Brain pericyte (primary cell): Measurements from ENCODE around the gene NDC1.

Experiments
- DNase-seq: peaks from one replicate; pipeline ENCODE4 v3.0.0-alpha.2; 2012; ENCODE audit warnings: low read depth, low spot score

NDC1 gene

DNA sequence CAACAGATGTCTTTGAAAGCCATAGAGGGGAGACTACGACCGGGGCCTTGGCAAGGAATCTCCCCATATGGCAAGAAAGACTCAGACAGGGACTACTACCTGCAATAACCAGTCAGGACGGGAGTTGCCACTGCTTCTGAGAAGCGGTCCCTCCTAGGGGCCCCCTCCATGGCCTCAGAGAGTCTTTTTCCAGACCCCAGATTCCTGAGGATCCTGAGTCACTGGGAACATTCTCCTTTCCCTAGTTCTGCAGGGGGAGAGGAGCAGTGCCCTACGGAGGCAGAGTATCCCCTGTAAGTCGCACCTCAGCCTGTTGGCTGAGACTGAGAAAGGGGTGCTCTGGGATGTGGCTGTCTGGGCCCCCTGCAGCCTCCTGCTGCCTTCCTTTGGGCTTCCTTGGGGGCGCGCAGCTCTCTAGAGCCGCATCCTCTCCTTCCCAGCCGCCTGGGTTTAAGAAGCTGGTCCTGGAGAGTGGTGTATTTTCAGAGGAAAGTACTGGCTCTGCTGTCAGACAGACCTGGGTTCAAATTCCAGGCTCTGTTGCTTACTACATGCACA, 107.0 kb downstream of the NDC1 start:
- DNase-seq = no peak

DNA sequence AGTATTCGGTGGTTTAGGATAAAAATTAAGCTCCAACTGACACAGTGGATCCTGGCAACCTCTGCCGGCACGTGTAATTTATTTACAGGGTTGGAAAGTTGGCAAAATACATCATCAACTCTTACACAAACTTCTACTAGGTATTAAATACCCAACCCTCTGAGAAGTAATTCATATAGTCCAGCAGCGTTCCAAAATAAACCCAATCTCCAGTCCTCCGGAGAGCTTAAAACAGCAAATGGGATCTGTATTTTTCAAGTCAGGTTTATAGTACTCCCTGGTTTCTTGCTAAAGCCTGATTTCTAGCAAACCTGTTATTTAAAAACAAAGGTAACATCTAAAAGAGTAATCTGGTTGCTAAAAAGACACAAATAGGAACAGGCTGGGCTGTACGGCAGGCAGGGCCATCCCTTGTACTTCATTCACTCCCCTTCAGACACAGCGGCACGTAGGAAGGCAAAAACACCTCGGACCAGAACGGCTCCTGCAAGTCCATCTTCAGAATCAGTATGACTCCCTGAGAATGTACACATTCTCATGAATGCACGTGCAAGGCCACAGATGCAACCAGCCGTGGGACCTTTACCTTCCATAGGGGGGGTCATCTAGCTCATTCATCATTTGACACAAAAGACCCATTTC, 107.8 kb downstream of the NDC1 start:
- DNase-seq = no peak

DNA sequence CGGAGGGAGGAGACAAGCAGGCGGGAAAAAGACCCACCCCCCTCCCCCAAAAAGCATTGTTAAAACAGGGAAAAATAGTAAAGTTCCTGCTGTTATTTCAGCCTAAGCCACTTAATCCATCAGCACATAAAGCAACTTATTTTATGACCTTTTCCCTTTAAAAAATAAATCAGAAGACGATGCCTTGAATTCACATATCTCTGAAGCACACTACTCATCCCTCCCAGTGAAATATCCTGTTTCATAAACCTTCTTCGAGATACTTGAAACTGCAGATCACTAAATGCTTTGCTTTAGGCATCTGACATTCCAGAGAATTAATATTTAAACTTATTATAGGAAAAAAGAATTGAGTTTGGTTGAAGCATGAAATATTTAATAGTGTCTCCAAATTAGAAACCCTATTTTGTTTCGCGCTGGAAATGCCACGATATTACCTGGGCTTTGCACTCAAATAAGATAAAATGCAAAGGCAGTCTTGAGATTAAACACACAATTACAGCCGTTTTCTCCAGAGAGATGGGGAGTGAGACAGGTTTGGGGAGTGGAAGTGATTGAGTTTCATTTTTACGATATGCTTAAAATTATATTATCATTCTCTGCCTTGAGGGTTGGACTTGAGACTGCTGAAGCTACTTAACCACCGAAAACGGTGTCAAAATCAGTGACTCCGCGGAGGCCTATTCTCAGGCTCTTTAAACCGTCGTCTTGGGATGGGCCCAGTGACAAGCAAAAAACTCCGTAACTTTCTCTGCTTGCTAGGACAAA, 108.5 kb downstream of the NDC1 start:
- DNase-seq = no peak

- DNase-seq = no peak
Measured at GRCh38 chr1:53728702-53729455, 109.2 kb downstream of the NDC1 start.

- no peak for DNase-seq
Measured at GRCh38 chr1:53728196-53728595, 109.9 kb downstream of the NDC1 start.

DNA sequence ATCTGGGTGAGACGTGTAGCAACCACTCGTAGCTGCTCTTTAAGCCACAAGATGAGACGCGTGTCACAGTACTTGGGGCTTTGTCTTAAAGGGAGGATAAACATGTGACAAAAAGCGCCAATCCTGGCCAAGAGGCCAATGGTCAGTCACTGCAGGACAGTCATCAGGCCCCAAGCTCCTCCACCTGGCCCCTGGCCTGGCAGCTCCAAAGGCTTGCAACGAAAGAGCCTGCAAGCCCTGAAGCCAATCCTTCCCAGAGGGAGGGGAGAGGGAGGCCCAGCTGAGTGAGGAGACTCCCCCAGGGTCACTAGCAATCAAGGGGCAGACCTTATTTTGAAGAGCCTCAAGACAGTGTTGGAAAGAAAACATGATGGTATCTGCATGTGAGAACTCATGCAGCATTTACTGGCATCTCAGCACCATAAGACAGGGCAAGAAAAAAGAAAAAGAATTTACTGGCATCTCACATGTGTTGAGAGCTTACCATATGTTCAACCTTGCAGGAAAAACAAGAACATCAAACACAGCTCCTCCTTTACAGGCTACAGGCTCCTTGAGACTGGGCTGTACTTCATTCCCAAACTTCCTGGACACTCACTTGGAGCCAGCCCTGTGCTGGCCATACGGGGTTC, 110.5 kb downstream of the NDC1 start:
- no peak for DNase-seq

DNA sequence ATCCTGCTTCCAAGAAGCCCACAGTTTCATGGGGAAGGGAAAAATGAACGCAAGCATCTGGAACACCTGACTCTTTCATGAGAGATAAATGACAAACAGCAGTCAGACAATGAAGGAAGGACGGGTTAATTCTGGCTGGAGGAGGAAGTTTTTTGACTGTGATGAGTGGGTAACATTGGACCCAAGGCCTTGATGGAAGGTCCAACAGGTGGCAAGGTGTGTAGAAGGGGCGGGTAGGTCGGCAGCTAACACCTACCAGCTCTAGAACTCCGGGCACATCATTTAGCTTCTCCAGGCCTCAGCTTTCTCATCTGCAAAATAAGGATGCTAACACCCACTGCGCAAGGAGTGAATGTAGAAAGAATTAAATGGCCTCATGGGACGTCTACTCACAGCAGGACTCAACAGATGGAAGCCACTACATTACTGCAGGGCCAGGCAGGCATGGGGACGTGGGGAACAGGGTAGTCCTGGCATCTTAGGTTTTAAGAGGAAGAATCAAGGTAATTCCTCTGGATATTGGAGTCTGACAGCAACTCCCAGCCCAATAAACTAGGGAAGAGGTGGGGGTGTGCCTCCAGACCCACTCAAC, 112.0 kb downstream of the NDC1 start:
- no peak for DNase-seq

GRCh38 chr1:53725238-53725689, 112.8 kb downstream of the NDC1 start:
- no peak for DNase-seq

DNA sequence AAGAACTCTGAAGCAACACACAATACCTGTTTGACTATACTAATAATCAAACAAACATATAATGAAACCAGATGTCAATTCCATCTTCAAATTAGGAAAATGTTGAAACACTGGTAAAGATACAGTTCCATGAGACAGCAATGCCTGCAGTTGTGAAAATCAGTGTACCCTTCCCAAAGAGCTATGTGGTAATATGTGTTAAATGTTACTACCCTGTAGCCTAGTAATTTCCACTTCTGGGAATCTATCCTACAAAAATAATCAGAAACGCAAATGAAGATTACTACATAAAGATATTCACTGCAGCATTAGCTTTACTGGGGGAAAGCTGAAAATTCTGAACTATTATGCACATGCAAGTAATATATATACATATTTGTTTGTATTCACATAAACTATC, 116.1 kb downstream of the NDC1 start:
- DNase-seq = no peak

- no peak for DNase-seq
Measured at GRCh38 chr1:53721088-53721487, 117.0 kb downstream of the NDC1 start.

DNA sequence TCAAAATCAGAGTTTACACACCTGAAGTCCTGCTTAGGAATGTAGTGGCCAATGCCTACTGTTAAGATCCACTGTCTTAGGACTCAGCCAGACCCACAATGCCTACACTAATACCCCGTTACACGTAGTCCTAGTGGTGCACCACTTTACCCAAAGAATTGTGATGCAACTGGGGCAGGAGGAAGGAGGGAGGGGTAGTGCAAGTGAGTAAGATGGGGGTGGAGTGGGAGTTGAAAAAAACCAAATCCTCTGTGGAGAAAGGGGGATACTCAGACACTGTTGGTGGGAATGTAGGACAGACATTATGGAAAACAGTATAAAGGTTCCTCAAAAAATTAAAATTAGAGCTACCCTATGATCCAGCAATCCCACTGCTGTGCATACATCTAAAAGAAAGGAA, 118.6 kb downstream of the NDC1 start:
- DNase-seq = no peak

- no peak for DNase-seq
Measured at GRCh38 chr1:53718443-53718842, 119.7 kb downstream of the NDC1 start.

DNA sequence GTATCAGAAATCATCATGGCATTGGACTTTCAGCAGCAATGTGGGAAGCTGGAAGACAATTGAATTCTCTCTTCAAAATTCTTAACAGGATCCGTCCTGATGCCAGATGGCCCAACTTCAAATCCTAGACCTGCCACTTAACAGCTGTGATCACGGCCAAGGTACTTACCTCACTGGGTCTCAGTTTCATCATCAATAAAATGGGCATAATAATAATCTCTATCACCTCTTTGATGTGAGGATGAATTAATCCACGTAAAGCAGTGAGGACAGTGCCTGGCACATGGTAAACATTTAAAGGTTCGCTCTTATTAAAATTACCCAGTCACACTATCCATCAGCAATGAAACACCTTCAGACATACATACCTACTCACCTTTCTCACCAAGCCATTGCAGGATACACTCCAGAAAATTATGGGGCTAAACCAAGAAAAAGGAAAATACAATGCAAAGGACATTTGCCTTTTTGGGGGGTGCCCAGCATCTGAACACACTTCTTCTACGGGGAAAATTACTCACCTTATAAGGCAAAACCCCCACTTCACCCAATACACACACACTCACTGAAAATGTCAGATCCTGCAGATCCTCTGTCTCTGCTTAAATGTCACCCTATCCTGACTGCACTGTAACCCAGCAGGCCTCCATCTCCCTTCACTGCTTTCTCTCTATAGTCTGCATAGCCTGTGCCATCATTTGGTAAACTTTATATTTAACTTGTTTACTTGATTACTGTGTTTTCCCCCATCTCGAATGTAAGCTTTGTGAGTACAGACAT, 120.9 kb downstream of the NDC1 start:
- no peak for DNase-seq

DNA sequence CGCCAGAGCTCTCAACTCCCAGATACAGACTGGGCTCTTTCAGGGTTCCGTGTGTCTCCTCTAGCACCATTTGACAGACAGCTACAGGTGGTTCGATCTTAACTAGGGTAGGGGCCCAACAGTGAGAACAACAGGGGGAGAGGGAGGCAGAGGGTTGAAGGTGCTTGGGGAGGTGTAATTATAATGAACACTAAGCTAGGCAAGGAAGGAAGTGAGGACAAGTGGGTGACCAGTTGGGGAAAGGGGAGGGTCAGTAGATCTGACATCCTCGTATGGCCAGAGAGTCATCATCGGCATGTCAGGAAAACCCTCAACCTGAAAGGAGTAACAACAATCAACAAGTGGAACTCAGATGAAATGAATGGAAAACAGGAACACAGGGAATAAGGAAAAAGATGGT, 121.9 kb downstream of the NDC1 start:
- no peak for DNase-seq

DNA sequence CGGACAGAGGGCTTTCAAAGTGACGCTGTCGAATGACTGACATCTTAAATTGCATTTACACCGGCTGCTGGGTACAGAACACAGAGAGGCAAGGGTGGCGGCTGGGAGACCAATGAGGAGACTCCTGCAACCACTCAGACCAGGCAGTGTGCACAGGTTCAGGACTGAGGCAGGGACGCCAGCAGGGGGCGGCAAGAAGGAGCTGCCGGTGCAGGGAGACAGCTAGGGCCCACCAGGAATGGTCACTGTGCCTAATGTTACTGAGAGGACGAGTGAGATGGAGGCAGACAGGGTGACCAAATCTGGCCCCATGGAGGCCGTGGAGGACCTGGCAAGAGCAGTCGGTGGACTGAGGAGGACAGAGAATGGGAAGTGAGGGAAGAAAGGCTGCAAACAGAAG, 122.6 kb downstream of the NDC1 start:
- no peak for DNase-seq
